ENCODE results near the gene ZNF423.
"Not testable (repeated sequence)": the region's sequence is repeated elsewhere in the genome, so short reads cannot be mapped to it uniquely, and the experiment has no call there.

ZNF423 gene

GRCh38 chr16:49871824-49872223 is 15.9 kb upstream of the ZNF423 start:
- not testable (repeated sequence) for DNase-seq (ENCODE audit: low spot score)

GRCh38 chr16:49869731-49870130 is 13.8 kb upstream of the ZNF423 start:
- no peak for DNase-seq (ENCODE audit: low spot score)

- no peak for DNase-seq (ENCODE audit: low spot score)
Observed at GRCh38 chr16:49867796-49868668, 12.1 kb upstream of the ZNF423 start.

GRCh38 chr16:49867234-49867633 is 11.3 kb upstream of the ZNF423 start:
- no peak for DNase-seq (ENCODE audit: low spot score)

- DNase-seq (ENCODE audit: low spot score) = no peak
Observed at GRCh38 chr16:49866595-49867071, 10.7 kb upstream of the ZNF423 start.

- DNase-seq (ENCODE audit: low spot score) = no peak
Observed at GRCh38 chr16:49862694-49863093, 6.8 kb upstream of the ZNF423 start.

- DNase-seq (ENCODE audit: low spot score) = no peak
Observed at GRCh38 chr16:49861299-49861698, 5.4 kb upstream of the ZNF423 start.

- no peak for DNase-seq (ENCODE audit: low spot score)
Observed at GRCh38 chr16:49860593-49860992, 4.7 kb upstream of the ZNF423 start.

GRCh38 chr16:49859125-49859811 is 3.4 kb upstream of the ZNF423 start:
- DNase-seq (ENCODE audit: low spot score) = no peak

GRCh38 chr16:49858200-49859124 is 2.5 kb upstream of the ZNF423 start:
- peak; percentile 43 for DNase-seq (ENCODE audit: low spot score)

GRCh38 chr16:49857423-49858181 is 1.7 kb upstream of the ZNF423 start:
- DNase-seq (ENCODE audit: low spot score) = peak; percentile 79

GRCh38 chr16:49856672-49857330 is 889 bp upstream of the ZNF423 start:
- DNase-seq (ENCODE audit: low spot score) = peak; percentile 69

- peak; percentile 84 for DNase-seq (ENCODE audit: low spot score)
Observed at GRCh38 chr16:49855280-49855821, 561 bp downstream of the ZNF423 start.

GRCh38 chr16:49854796-49855203 is 1.1 kb downstream of the ZNF423 start:
- DNase-seq (ENCODE audit: low spot score) = peak; percentile 52

- peak; percentile 52 for DNase-seq (ENCODE audit: low spot score)
Observed at GRCh38 chr16:49854188-49854795, 1.6 kb downstream of the ZNF423 start.

GRCh38 chr16:49852279-49852678 is 3.6 kb downstream of the ZNF423 start:
- no peak for DNase-seq (ENCODE audit: low spot score)

- DNase-seq (ENCODE audit: low spot score) = no peak
Observed at GRCh38 chr16:49851468-49851787, 4.5 kb downstream of the ZNF423 start.

GRCh38 chr16:49850558-49851467 is 5.1 kb downstream of the ZNF423 start:
- no peak for DNase-seq (ENCODE audit: low spot score)

GRCh38 chr16:49849754-49850108 is 6.2 kb downstream of the ZNF423 start:
- DNase-seq (ENCODE audit: low spot score) = no peak

All from SK-N-DZ (cell line).